ENCODE results near the gene YBEY. TPM values are rescaled to one million over a fixed set of nuclear protein-coding genes. Genes with fewer than 3 reads are reported as not detected.

Gene YBEY
- polyA plus RNA-seq, 1 donor, result 22.1 TPM

GRCh38 chr21:46284733-46285132 lies 1.4 kb upstream of the YBEY start:
- no CpG with 5 or more reads among the region's 1 CpG for WGBS (ENCODE audit: insufficient coverage, low lambda C conversion rate)
- no peaks in the 10 kb centered on the region for H3K9me3 ChIP-seq (ENCODE audit: control insufficient read depth, low read depth, low read length)
- no peak overlapping the region for H3K4me3 ChIP-seq (ENCODE audit: low read length)

GRCh38 chr21:46285206-46285661 lies 908 bp upstream of the YBEY start, which contains the start of gene MCM3AP:
MCM3AP (minus strand) TSS chr21:46285611; CDS start chr21:46285286, 325 bp downstream.
- Histone ChIP-seq H3K36me3 (ENCODE audit: control insufficient read depth, insufficient read depth, low read length) (peaks cover 34% of the 10 kb centered on the region), H3K4me1 (ENCODE audit: control insufficient read depth, insufficient read depth, low read length) (peaks cover 16% of the 10 kb centered on the region)
- WGBS (ENCODE audit: insufficient coverage, low lambda C conversion rate), result 45% methylated on average over 5 of the region's 6 CpGs

More at GRCh38 chr21:46284733-46285132, 1.4 kb upstream of the YBEY start:
- H3K27me3 ChIP-seq (ENCODE audit: control insufficient read depth, insufficient read depth, low read length), result no peaks in the 10 kb centered on the region
- H3K4me1 ChIP-seq (ENCODE audit: control insufficient read depth, insufficient read depth, low read length), result peaks cover 16% of the 10 kb centered on the region
- H3K27ac ChIP-seq (ENCODE audit: low read length), result no peak overlapping the region
- DNase-seq, result no peak
- peaks cover 39% of the 10 kb centered on the region for H3K36me3 ChIP-seq (ENCODE audit: control insufficient read depth, insufficient read depth, low read length)

GRCh38 chr21:46286648-46287002 lies 483 bp downstream of the YBEY start:
- Histone ChIP-seq H3K36me3 (ENCODE audit: control insufficient read depth, insufficient read depth, low read length) (peaks cover 30% of the 10 kb centered on the region), H3K27ac (ENCODE audit: low read length) (peak overlapping the region; percentile 95), H3K4me3 (ENCODE audit: low read length) (peak overlapping the region; percentile 72), H3K9me3 (ENCODE audit: control insufficient read depth, low read depth, low read length) (no peaks in the 10 kb centered on the region), H3K27me3 (ENCODE audit: control insufficient read depth, insufficient read depth, low read length) (no peaks in the 10 kb centered on the region), H3K4me1 (ENCODE audit: control insufficient read depth, insufficient read depth, low read length) (peaks cover 16% of the 10 kb centered on the region)
- 0% methylated on average over 4 of the region's 16 CpGs for WGBS (ENCODE audit: insufficient coverage, low lambda C conversion rate)
- DNase-seq, result no peak

More at GRCh38 chr21:46285206-46285661, 908 bp upstream of the YBEY start, which contains the start of gene MCM3AP:
- H3K27me3 ChIP-seq (ENCODE audit: control insufficient read depth, insufficient read depth, low read length), result no peaks in the 10 kb centered on the region
- peak within 1 kb of the TSS; percentile 95 for H3K27ac ChIP-seq (ENCODE audit: low read length)
- H3K4me3 ChIP-seq (ENCODE audit: low read length), result peak within 1 kb of the TSS; percentile 72
- no peaks in the 10 kb centered on the region for H3K9me3 ChIP-seq (ENCODE audit: control insufficient read depth, low read depth, low read length)
- no peak for DNase-seq

GRCh38 chr21:46287541-46287940 lies 1.4 kb downstream of the YBEY start:
- Histone ChIP-seq H3K4me1 (ENCODE audit: control insufficient read depth, insufficient read depth, low read length) (peaks cover 16% of the 10 kb centered on the region), H3K36me3 (ENCODE audit: control insufficient read depth, insufficient read depth, low read length) (peaks cover 29% of the 10 kb centered on the region), H3K4me3 (ENCODE audit: low read length) (peak overlapping the region; percentile 72), H3K27me3 (ENCODE audit: control insufficient read depth, insufficient read depth, low read length) (no peaks in the 10 kb centered on the region), H3K9me3 (ENCODE audit: control insufficient read depth, low read depth, low read length) (no peaks in the 10 kb centered on the region), H3K27ac (ENCODE audit: low read length) (no peak overlapping the region)
- DNase-seq, result no peak
- 100% methylated on average over 1 of the region's 10 CpGs for WGBS (ENCODE audit: insufficient coverage, low lambda C conversion rate)

GRCh38 chr21:46289655-46290179 lies 3.6 kb downstream of the YBEY start:
- no peak overlapping the region for H3K4me3 ChIP-seq (ENCODE audit: low read length)
- whole genome bisulfite sequencing (ENCODE audit: insufficient coverage, low lambda C conversion rate), result no CpG with 5 or more reads among the region's 6 CpGs
- no peaks in the 10 kb centered on the region for H3K9me3 ChIP-seq (ENCODE audit: control insufficient read depth, low read depth, low read length)
- H3K36me3 ChIP-seq (ENCODE audit: control insufficient read depth, insufficient read depth, low read length), result peaks cover 14% of the 10 kb centered on the region
- H3K27ac ChIP-seq (ENCODE audit: low read length), result no peak overlapping the region
- peaks cover 7% of the 10 kb centered on the region for H3K4me1 ChIP-seq (ENCODE audit: control insufficient read depth, insufficient read depth, low read length)
- no peak for DNase-seq
- no peaks in the 10 kb centered on the region for H3K27me3 ChIP-seq (ENCODE audit: control insufficient read depth, insufficient read depth, low read length)

GRCh38 chr21:46291561-46291960 lies 5.4 kb downstream of the YBEY start:
- Histone ChIP-seq H3K4me3 (ENCODE audit: low read length) (no peak overlapping the region), H3K27ac (ENCODE audit: low read length) (no peak overlapping the region), H3K9me3 (ENCODE audit: control insufficient read depth, low read depth, low read length) (no peaks in the 10 kb centered on the region), H3K27me3 (ENCODE audit: control insufficient read depth, insufficient read depth, low read length) (no peaks in the 10 kb centered on the region), H3K36me3 (ENCODE audit: control insufficient read depth, insufficient read depth, low read length) (peaks cover 12% of the 10 kb centered on the region), H3K4me1 (ENCODE audit: control insufficient read depth, insufficient read depth, low read length) (peaks cover 4% of the 10 kb centered on the region)
- no peak for DNase-seq
- no CpG with 5 or more reads among the region's 2 CpGs for WGBS (ENCODE audit: insufficient coverage, low lambda C conversion rate)

GRCh38 chr21:46294647-46295176 lies 8.6 kb downstream of the YBEY start:
- DNase-seq, result no peak
- H3K27me3 ChIP-seq (ENCODE audit: control insufficient read depth, insufficient read depth, low read length), result peaks cover 7% of the 10 kb centered on the region
- no peak overlapping the region for H3K27ac ChIP-seq (ENCODE audit: low read length)
- peaks cover 8% of the 10 kb centered on the region for H3K9me3 ChIP-seq (ENCODE audit: control insufficient read depth, low read depth, low read length)
- no peak overlapping the region for H3K4me3 ChIP-seq (ENCODE audit: low read length)
- H3K36me3 ChIP-seq (ENCODE audit: control insufficient read depth, insufficient read depth, low read length), result peaks cover 17% of the 10 kb centered on the region
- WGBS (ENCODE audit: insufficient coverage, low lambda C conversion rate), result no CpG with 5 or more reads among the region's 10 CpGs
- peaks cover 7% of the 10 kb centered on the region for H3K4me1 ChIP-seq (ENCODE audit: control insufficient read depth, insufficient read depth, low read length)

- H3K27ac ChIP-seq (ENCODE audit: low read length), result no peak overlapping the region
- peaks cover 8% of the 10 kb centered on the region for H3K9me3 ChIP-seq (ENCODE audit: control insufficient read depth, low read depth, low read length)
- H3K4me1 ChIP-seq (ENCODE audit: control insufficient read depth, insufficient read depth, low read length), result peaks cover 7% of the 10 kb centered on the region
- no CpG with 5 or more reads among the region's 9 CpGs for WGBS (ENCODE audit: insufficient coverage, low lambda C conversion rate)
- peaks cover 17% of the 10 kb centered on the region for H3K36me3 ChIP-seq (ENCODE audit: control insufficient read depth, insufficient read depth, low read length)
- no peak for DNase-seq
- peaks cover 7% of the 10 kb centered on the region for H3K27me3 ChIP-seq (ENCODE audit: control insufficient read depth, insufficient read depth, low read length)
- H3K4me3 ChIP-seq (ENCODE audit: low read length), result no peak overlapping the region
Observed at GRCh38 chr21:46295177-46295770, 9.1 kb downstream of the YBEY start.

- no peak overlapping the region for H3K27ac ChIP-seq (ENCODE audit: low read length)
- peaks cover 20% of the 10 kb centered on the region for H3K36me3 ChIP-seq (ENCODE audit: control insufficient read depth, insufficient read depth, low read length)
- no peak overlapping the region for H3K4me3 ChIP-seq (ENCODE audit: low read length)
- peak; percentile 47 to 69 for DNase-seq
- peaks cover 7% of the 10 kb centered on the region for H3K4me1 ChIP-seq (ENCODE audit: control insufficient read depth, insufficient read depth, low read length)
- peaks cover 7% of the 10 kb centered on the region for H3K27me3 ChIP-seq (ENCODE audit: control insufficient read depth, insufficient read depth, low read length)
- 80% methylated on average over 2 of the region's 29 CpGs for WGBS (ENCODE audit: insufficient coverage, low lambda C conversion rate)
- H3K9me3 ChIP-seq (ENCODE audit: control insufficient read depth, low read depth, low read length), result peaks cover 8% of the 10 kb centered on the region
Observed at GRCh38 chr21:46295996-46296752, 10.0 kb downstream of the YBEY start.
